ENCODE results near the gene GAST. TPM values are rescaled to one million over a fixed set of nuclear protein-coding genes. Genes with fewer than 3 reads are reported as not detected.

The GAST gene
- total RNA-seq, 2 donors from 2014 or later = not detected

DNA sequence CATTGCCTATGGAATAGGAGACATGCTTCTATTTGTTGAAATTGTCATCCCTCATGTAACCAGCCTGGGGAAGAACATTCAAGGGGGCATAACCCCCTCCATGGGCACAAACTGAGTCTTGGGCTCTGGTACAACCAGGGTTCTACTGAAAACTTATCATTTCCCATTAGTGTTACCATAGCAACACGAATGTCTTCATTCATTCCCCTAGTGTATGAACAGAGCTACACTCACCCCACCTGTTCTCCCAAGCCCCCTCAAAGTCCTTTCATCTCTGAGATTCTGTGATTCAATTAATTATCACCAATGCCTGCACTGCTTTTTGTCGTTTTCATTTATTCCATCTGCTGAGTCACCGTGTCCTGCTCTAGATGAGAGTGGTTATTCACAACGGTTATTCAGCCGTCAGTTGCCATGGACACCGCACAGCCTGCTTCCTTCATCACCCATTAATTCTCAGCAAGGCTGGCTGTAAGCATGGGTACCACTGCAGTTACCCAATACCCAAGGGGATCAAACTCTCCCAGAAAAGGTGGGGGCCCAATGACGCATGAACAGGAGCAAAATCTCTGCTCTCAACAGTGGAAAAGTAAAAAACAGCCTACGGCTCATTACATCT, 1.6 kb upstream of the GAST start:
- no peak overlapping the region for H3K27ac Mint-ChIP-seq
- peaks cover 0 to 15% of the 10 kb centered on the region in 2 donors for H3K27me3 Mint-ChIP-seq
- DNase-seq (ENCODE audit: low spot score) (no peak), ATAC-seq (peak in 1 of 2 donors; percentile 39)
- peaks cover 0 to 4% of the 10 kb centered on the region in 2 donors for H3K4me1 Mint-ChIP-seq (ENCODE audit: low read depth in 2 of 2)
- no peak overlapping the region for H3K4me3 Mint-ChIP-seq
- no peaks in the 10 kb centered on the region for H3K36me3 Mint-ChIP-seq
- no peaks in the 10 kb centered on the region for H3K9me3 Mint-ChIP-seq

DNA sequence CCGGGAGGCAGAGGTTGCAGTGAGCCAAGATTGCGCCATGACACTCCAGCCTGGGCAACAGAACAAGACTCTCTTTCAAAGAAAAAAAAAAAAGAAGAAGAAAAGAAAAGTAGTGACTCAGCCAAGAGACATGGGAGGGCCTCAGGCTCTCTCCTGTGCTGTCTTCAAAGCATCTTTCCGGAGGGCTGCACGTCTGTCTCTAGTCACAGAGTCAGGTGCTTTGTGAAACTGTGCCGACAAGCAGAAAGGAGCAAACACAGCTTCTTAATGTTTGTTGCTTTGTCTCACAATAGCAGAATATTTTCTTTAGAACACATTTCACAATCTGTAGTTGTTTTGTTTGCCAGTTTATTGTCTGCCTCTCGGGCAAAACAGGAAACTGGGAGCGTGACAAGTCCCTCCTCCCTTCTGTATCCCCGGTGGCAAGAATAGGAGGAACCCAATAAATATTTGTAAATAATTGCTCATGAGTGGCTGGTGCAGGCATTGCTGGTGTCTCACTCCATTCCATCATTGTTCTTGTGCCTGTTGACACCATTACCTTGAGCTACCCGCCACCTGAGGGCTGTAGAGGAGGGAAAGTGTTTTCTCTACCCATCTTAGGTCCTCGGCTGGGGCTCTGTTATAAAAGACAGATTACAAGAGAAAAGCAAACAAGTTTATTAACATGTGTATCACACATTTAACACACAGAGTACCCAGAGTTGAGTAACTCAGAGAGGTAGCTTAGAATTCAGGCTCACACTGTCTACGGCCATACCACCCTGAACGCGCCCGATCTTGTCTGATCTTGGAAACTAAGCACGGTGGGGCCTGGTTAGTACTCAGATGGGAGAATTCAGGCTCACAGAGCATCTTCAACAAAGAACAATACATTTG, 5.5 kb downstream of the GAST start:
- H3K36me3 Mint-ChIP-seq = no peaks in the 10 kb centered on the region
- H3K4me3 Mint-ChIP-seq = no peak overlapping the region
- H3K9me3 Mint-ChIP-seq = no peaks in the 10 kb centered on the region
- H3K27me3 Mint-ChIP-seq = peaks cover 2 to 8% of the 10 kb centered on the region in 2 donors
- H3K27ac Mint-ChIP-seq = no peak overlapping the region
- ATAC-seq (no peak), DNase-seq (ENCODE audit: low spot score) (no peak)
- no peaks in the 10 kb centered on the region for H3K4me1 Mint-ChIP-seq (ENCODE audit: low read depth in 2 of 2)

DNA sequence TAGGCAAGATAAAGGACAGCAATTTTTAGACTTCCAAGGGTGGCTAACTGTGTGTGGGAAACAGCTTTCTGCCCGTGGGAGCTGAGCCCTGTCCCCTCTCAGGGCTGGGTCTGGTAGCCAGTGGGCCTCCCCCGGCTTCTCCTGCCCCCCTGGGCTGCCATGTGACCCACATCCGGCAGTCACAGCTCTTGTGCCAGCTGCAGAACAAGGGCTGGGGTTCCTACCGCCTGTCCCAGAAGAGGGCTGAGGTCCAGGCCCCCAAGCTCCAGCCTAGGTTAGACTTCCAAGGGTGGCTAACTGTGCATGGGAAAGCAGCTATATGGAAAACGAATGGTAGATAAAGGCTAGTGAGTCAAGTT, 6.1 kb downstream of the GAST start:
- H3K4me1 Mint-ChIP-seq (ENCODE audit: low read depth in 2 of 2) = no peaks in the 10 kb centered on the region
- ATAC-seq (no peak), DNase-seq (ENCODE audit: low spot score) (no peak)
- no peak overlapping the region for H3K27ac Mint-ChIP-seq
- H3K4me3 Mint-ChIP-seq = no peak overlapping the region
- H3K27me3 Mint-ChIP-seq = peaks cover 2 to 8% of the 10 kb centered on the region in 2 donors
- H3K9me3 Mint-ChIP-seq = no peaks in the 10 kb centered on the region
- H3K36me3 Mint-ChIP-seq = no peaks in the 10 kb centered on the region

GRCh38 chr17:41722231-41722630, 10.1 kb downstream of the GAST start:
- Mint-ChIP-seq H3K4me3 (no peak overlapping the region), H3K4me1 (ENCODE audit: low read depth in 2 of 2) (no peaks in the 10 kb centered on the region)

DNA sequence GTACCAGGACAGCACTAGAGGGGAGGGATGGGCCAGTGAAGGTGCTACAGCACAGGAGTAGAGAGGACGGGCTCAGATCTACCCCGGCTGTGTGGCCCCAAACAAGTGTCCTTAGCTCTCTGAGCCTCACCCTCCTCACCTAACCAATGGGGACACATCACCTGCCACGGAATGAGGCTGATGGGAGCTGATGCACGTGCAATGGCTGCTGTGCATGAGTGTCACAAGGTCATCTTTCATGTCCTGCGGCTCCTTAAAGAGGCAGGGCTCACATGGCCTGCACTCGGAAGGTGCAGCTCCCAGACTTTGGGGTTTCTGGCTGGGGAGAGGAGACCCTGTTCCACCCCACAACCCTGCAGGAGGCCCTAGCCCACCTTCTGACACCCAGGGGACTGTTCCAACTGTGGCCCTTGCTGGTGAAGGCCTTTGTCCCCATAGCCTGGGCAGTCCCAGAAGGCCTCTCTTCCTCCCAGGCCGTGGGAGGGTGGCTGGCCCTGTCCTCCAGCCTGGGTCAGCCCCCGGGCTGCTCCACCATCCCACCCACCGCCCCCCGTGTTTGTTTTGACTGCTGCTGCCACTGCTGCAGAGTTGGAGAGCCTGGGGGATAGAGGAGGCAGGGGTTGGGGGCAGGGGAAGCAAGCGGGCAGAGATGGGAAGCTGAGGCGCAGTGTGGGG, 11.8 kb downstream of the GAST start:
- no peaks in the 10 kb centered on the region for H3K27me3 Mint-ChIP-seq
- H3K4me1 Mint-ChIP-seq (ENCODE audit: low read depth in 2 of 2) = no peaks in the 10 kb centered on the region
- no peak for ATAC-seq

More at GRCh38 chr17:41722231-41722630, 10.1 kb downstream of the GAST start:
- Mint-ChIP-seq H3K9me3 (no peaks in the 10 kb centered on the region), H3K27ac (no peak overlapping the region), H3K27me3 (no peaks in the 10 kb centered on the region), H3K36me3 (no peaks in the 10 kb centered on the region)
- DNase-seq (ENCODE audit: low spot score) = no peak
- ATAC-seq = no peak

DNA sequence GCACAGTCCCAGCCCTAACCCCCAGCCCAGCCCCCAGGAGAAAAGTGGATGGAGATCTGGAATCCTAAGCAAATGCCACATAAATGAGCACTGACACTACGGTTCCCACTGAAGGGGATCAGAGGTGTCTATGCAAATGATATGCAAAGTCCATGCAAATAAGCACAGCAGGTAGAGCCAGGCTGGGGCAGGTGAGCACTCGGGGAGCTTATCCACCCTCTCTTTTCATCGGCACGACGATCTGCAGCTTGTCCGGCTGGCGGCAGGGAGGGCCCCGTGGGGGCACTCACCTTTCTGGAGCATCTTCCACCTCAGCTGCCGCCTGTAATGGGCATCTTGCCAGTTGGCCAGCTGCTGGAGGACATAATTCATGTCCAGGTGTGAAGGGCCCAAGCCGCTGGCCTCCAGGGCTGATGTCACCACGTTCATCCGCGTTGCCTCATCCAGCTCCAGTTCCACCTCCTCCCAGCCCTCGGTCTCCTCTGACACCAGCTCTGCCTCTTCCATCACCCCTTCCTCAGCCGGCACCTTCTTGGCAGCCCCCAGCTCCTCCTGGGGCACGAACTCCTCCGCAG, 12.4 kb downstream of the GAST start:
- H3K27me3 Mint-ChIP-seq = no peaks in the 10 kb centered on the region

More for the DNA sequence above, 11.8 kb downstream of the GAST start:
- no peaks in the 10 kb centered on the region for H3K9me3 Mint-ChIP-seq
- no peaks in the 10 kb centered on the region for H3K36me3 Mint-ChIP-seq
- H3K27ac Mint-ChIP-seq = no peak overlapping the region
- H3K4me3 Mint-ChIP-seq = no peak overlapping the region
- DNase-seq (ENCODE audit: low spot score) = no peak

DNA sequence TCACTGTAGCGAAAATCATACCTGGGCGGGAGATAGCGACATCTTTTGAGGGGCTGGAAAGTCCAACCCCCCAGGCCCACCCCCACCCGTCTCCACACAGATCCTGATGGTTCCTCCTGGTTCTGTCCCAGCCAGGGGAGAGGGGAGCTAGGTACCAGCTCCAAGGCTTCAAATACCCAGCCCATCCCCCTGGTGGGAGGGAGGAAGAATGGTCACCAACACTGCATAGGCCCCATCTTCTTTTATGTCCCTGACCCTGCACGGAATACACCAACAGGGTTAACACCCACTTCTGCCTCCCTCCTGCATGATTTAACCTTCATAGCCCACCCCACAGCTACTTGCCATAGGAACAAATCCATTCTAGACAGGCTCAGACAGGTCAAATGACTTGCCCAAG, 13.0 kb downstream of the GAST start:
- H3K36me3 Mint-ChIP-seq = no peaks in the 10 kb centered on the region
- no peak overlapping the region for H3K4me3 Mint-ChIP-seq
- no peak for ATAC-seq

More for the DNA sequence above, 12.4 kb downstream of the GAST start:
- H3K4me1 Mint-ChIP-seq (ENCODE audit: low read depth in 2 of 2) = no peaks in the 10 kb centered on the region
- no peaks in the 10 kb centered on the region for H3K9me3 Mint-ChIP-seq
- H3K4me3 Mint-ChIP-seq = no peak overlapping the region
- no peak overlapping the region for H3K27ac Mint-ChIP-seq
- DNase-seq (ENCODE audit: low spot score) (no peak), ATAC-seq (no peak)
- H3K36me3 Mint-ChIP-seq = no peaks in the 10 kb centered on the region

GRCh38 chr17:41728056-41728455, 15.9 kb downstream of the GAST start:
- Mint-ChIP-seq H3K9me3 (no peaks in the 10 kb centered on the region), H3K27ac (no peak overlapping the region), H3K4me3 (no peak overlapping the region), H3K36me3 (no peaks in the 10 kb centered on the region), H3K4me1 (ENCODE audit: low read depth in 2 of 2) (no peaks in the 10 kb centered on the region), H3K27me3 (peaks cover 6 to 17% of the 10 kb centered on the region in 2 donors)
- ATAC-seq = no peak
- DNase-seq (ENCODE audit: low spot score) = no peak

More for the DNA sequence above, 13.0 kb downstream of the GAST start:
- Mint-ChIP-seq H3K9me3 (no peaks in the 10 kb centered on the region), H3K27me3 (no peaks in the 10 kb centered on the region), H3K27ac (no peak overlapping the region), H3K4me1 (ENCODE audit: low read depth in 2 of 2) (no peaks in the 10 kb centered on the region)
- DNase-seq (ENCODE audit: low spot score) = no peak

DNA sequence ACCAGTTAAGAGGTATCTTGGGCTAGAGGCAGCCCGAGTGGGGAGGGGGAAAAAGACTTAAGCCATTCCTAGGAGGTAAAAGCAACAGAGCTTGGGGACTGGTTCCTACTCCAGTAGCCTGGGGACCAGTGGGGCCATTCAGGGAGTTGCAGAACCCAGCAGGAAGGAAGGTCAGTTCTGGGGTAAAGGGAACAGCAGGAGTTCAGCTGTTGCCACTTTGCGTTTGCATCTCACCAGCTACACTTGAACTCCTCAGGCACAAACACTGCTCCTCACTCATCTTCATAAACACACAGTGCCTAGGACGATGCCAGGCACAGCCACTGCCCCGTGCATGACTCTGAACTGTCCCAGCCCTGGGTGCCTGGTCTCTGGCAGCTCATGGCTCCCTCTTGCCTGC, 18.3 kb downstream of the GAST start:
- no peak overlapping the region for H3K27ac Mint-ChIP-seq
- no peak overlapping the region for H3K4me3 Mint-ChIP-seq
- DNase-seq (ENCODE audit: low spot score) = no peak
- H3K36me3 Mint-ChIP-seq = no peaks in the 10 kb centered on the region
- no peaks in the 10 kb centered on the region for H3K9me3 Mint-ChIP-seq
- peaks cover 13 to 22% of the 10 kb centered on the region in 2 donors for H3K27me3 Mint-ChIP-seq
- ATAC-seq = peak in 1 of 2 donors; percentile 52
- H3K4me1 Mint-ChIP-seq (ENCODE audit: low read depth in 2 of 2) = peaks cover 0 to 2% of the 10 kb centered on the region in 2 donors

- no peak overlapping the region for H3K27ac Mint-ChIP-seq
- no peak for ATAC-seq
- H3K4me3 Mint-ChIP-seq = no peak overlapping the region
- H3K36me3 Mint-ChIP-seq = no peaks in the 10 kb centered on the region
- H3K27me3 Mint-ChIP-seq = peaks cover 27 to 32% of the 10 kb centered on the region in 2 donors
- no peak for DNase-seq (ENCODE audit: low spot score)
- peaks cover 0 to 2% of the 10 kb centered on the region in 2 donors for H3K4me1 Mint-ChIP-seq (ENCODE audit: low read depth in 2 of 2)
- no peaks in the 10 kb centered on the region for H3K9me3 Mint-ChIP-seq
These were observed 19.7 kb downstream of the GAST start for GRCh38 chr17:41731836-41732235.

- no peaks in the 10 kb centered on the region for H3K36me3 Mint-ChIP-seq
- no peak for ATAC-seq
- no peak overlapping the region for H3K27ac Mint-ChIP-seq
- peaks cover 0 to 2% of the 10 kb centered on the region in 2 donors for H3K4me1 Mint-ChIP-seq (ENCODE audit: low read depth in 2 of 2)
- no peak for DNase-seq (ENCODE audit: low spot score)
- H3K27me3 Mint-ChIP-seq = peaks cover 35 to 37% of the 10 kb centered on the region in 2 donors
- H3K4me3 Mint-ChIP-seq = no peak overlapping the region
- no peaks in the 10 kb centered on the region for H3K9me3 Mint-ChIP-seq
These were observed 21.4 kb downstream of the GAST start for GRCh38 chr17:41733348-41734138.

DNA sequence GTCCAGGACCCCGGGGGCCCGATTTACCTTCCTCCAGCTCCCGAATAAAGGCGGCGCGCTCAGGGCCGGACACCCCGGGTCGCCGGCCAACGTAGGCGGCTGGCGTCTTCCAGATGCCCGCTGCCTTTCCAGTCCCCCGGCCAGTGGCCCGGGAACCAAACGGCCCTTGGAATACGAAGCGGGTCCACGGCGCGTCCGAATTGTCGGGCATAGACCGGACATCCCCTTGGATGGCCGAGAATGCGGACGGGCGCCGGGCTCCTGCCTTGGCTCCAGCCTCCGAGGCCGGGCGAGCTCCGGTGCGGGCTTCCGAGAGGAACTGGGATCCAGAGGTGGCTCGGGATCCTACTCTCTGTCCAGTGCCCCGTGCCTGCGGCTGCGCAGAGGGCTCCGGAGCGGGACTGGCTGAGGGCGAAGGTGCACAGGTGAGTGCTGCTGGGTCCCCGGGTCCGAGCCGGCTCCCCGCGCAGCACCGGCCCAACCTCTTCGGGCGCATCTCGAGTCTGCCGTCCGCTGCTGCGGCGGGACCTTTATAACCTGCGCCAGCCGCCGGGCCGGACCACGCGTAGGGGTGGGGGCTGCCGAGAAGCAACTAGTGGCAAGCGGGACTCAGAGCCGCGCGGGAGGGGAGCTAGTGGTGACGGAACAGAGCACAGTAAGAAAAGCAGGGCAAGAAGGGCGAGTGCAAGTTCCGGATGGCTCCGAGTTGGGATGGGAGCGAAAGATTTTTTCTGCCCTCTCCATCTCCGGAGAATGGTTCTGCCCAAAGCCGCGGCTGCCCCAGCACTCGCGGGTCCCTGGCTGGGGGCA, 22.2 kb downstream of the GAST start, which contains the start of gene HAP1:
HAP1 (minus strand) TSS at position 505 of the 810 bp plus-strand sequence; CDS start at position 496, 9 bp downstream.
- no peak within 1 kb of the TSS for H3K4me3 Mint-ChIP-seq
- DNase-seq (ENCODE audit: low spot score) (no peak), ATAC-seq (no peak)
- no peaks in the 10 kb centered on the region for H3K9me3 Mint-ChIP-seq
- no peak within 1 kb of the TSS for H3K27ac Mint-ChIP-seq
- H3K27me3 Mint-ChIP-seq = peaks cover 35 to 37% of the 10 kb centered on the region in 2 donors
- H3K4me1 Mint-ChIP-seq (ENCODE audit: low read depth in 2 of 2) = peaks cover 0 to 2% of the 10 kb centered on the region in 2 donors
- no peaks in the 10 kb centered on the region for H3K36me3 Mint-ChIP-seq
